HCT116 (cell line): ENCODE data around the gene ANKRD40CL. TPM values are rescaled to one million over a fixed set of nuclear protein-coding genes. Genes with fewer than 3 reads are reported as not detected.

Source experiments
- ATAC-seq: fragments of 200-7000 bp; cut with Tn5 transposase; 2 replicates; pipeline ENCODE4 v1.9.1; 2020; ENCODE audit warnings: mild to moderate bottlenecking, moderate library complexity
- BruUV-seq: library from RNA; stranded (reverse); fragments of 400-500 nt; replicated peaks from 2 replicates; lab custom pipeline; 2021; lab: Mats Ljungman, UMichigan
- CTCF ChIA-PET: fragments of 300-600 bp; sonication (Branson Sonifier 250); formaldehyde crosslinking; loops from one replicate; lab custom pipeline; 2021; ENCODE audit warnings: antibody characterized with exemption; lab: Charles Lee
- POLR2A ChIA-PET: fragments of 300-600, 350-600 bp; sonication (Branson Sonifier 250); formaldehyde crosslinking; loops from one replicate; lab custom pipeline; 2021; ENCODE audit warnings: antibody characterized with exemption; lab: Charles Lee
- RAD21 ChIA-PET, 2 experiments: fragments of 300-600 bp; sonication (Branson Sonifier 250); formaldehyde crosslinking; loops; one replicate each; lab custom pipeline; 2023; ENCODE audit warnings: low total read pairs in 2 of 2; ENCODE audit not compliant: uncharacterized antibody in 2 of 2, unreplicated experiment in 2 of 2, low non-redundant PET in 1 of 2; lab: Charles Lee
- DNase-seq: peaks from one replicate; pipeline ENCODE4 v3.0.0-alpha.2; 2010; ENCODE audit warnings: low read depth, low spot score
- H2AFZ ChIP-seq: fragments of 200-600 bp; shearing (Covaris generic), sonication (generic); 2 replicates; pipeline ENCODE4 v1.6.1; 2017; ENCODE audit warnings: low read depth, mixed run types, mixed read lengths, antibody characterized with exemption, low read length; ENCODE audit not compliant: poor library complexity, severe bottlenecking
- H3K27ac ChIP-seq: 2 replicates; pipeline ENCODE4 v1.5.1; 2012; ENCODE audit warnings: low read depth, low read length
- H3K27me3 ChIP-seq: fragments of 200-600 bp; sonication (generic); 2 replicates; pipeline ENCODE4 v1.6.1; 2016; ENCODE audit warnings: mixed run types, low read length, mixed read lengths; ENCODE audit not compliant: insufficient read depth
- H3K36me3 ChIP-seq, 2 experiments: fragments of 200-500 bp in 1 of 2; fragments of 200-600 bp in 1 of 2; sonication (Bioruptor generic) in 1 of 2; sonication (generic) in 1 of 2; 2 replicates each; pipeline versions ENCODE4 v1.5.1 to v1.6.1; 2014 to 2016; ENCODE audit warnings: low read length in 2 of 2, inconsistent platforms in 1 of 2, mixed read lengths in 1 of 2, mixed run types in 1 of 2; ENCODE audit not compliant: insufficient read depth in 2 of 2, control insufficient read depth in 1 of 2
- H3K4me1 ChIP-seq, 2 experiments: fragments of 200-600 bp in 1 of 2; sonication (generic) in 1 of 2; 2 replicates each; pipeline versions ENCODE4 v1.5.1 to v1.6.1; 2012 to 2017; ENCODE audit warnings: low read length in 2 of 2, inconsistent platforms in 1 of 2, mild to moderate bottlenecking in 1 of 2, mixed read lengths in 1 of 2, mixed run types in 1 of 2, moderate library complexity in 1 of 2; ENCODE audit not compliant: insufficient read depth in 2 of 2, control insufficient read depth in 1 of 2
- H3K4me2 ChIP-seq: fragments of 200-600 bp; sonication (generic); 2 replicates; pipeline ENCODE4 v1.6.1; 2017; ENCODE audit warnings: mixed run types, low read length, mixed read lengths
- H3K4me3 ChIP-seq, 2 experiments: fragments of 200-600 bp in 1 of 2; sonication (generic) in 1 of 2; replicated peaks in 1 of 2; 2 replicates each; pipeline ENCODE4 v1.5.1; 2011 to 2016; ENCODE audit warnings: low read length in 2 of 2, control low read depth in 1 of 2, low read depth in 1 of 2, mild to moderate bottlenecking in 1 of 2, mixed read lengths in 1 of 2, mixed run types in 1 of 2
- H3K79me2 ChIP-seq: fragments of 200-600 bp; sonication (generic); 2 replicates; pipeline ENCODE4 v1.6.1; 2017; ENCODE audit warnings: mild to moderate bottlenecking, mixed run types, low read length, moderate library complexity, mixed read lengths; ENCODE audit not compliant: insufficient read depth
- H3K9ac ChIP-seq: fragments of 200-600 bp; sonication (generic); 2 replicates; pipeline ENCODE4 v1.6.1; 2016; ENCODE audit warnings: low read length, mixed read lengths
- H3K9me2 ChIP-seq: fragments of 200-600 bp; sonication (generic), shearing (Covaris generic); 2 replicates; pipeline ENCODE4 v1.6.1; 2017; ENCODE audit warnings: mixed run types, mild to moderate bottlenecking, moderate library complexity; ENCODE audit not compliant: insufficient read depth
- H3K9me3 ChIP-seq, 2 experiments: fragments of 200-500 bp in 1 of 2; fragments of 200-600 bp in 1 of 2; sonication (Bioruptor generic) in 1 of 2; sonication (generic) in 1 of 2; 2 replicates each; pipeline ENCODE4 v1.6.1; 2014 to 2017; ENCODE audit warnings: low read length in 2 of 2, mixed read lengths in 2 of 2, inconsistent platforms in 1 of 2, low read depth in 1 of 2, mild to moderate bottlenecking in 1 of 2, mixed run types in 1 of 2, moderate library complexity in 1 of 2; ENCODE audit not compliant: control insufficient read depth in 1 of 2, insufficient read depth in 1 of 2
- H4K20me1 ChIP-seq: fragments of 200-600 bp; sonication (generic), shearing (Covaris generic); 2 replicates; pipeline ENCODE4 v1.6.1; 2017; ENCODE audit warnings: mixed run types, mild to moderate bottlenecking, moderate library complexity; ENCODE audit not compliant: insufficient read depth
- CEBPB ChIP-seq: IDR thresholded peaks from 2 replicates; pipeline ENCODE4 v1.6.1; 2012; ENCODE audit warnings: low read depth
- EGR1 ChIP-seq: IDR thresholded peaks from 2 replicates; pipeline ENCODE4 v1.6.1; 2012; ENCODE audit warnings: low read depth
- ELF1 ChIP-seq: IDR thresholded peaks from 2 replicates; pipeline ENCODE4 v1.6.1; 2012; ENCODE audit warnings: low read depth, borderline replicate concordance
- EZH2 ChIP-seq: fragments of 200-600 bp; sonication (generic); IDR thresholded peaks from 2 replicates; pipeline ENCODE4 v1.6.1; 2017; ENCODE audit warnings: antibody characterized with exemption, mixed run types
- EZH2phosphoT487 ChIP-seq: fragments of 200-600 bp; IDR thresholded peaks from 2 replicates; pipeline ENCODE4 v1.6.1; 2018; ENCODE audit warnings: antibody characterized with exemption, borderline replicate concordance
- FOSL1 ChIP-seq: IDR thresholded peaks from 2 replicates; pipeline ENCODE4 v1.6.1; 2012; ENCODE audit warnings: low read depth
- JUND ChIP-seq: IDR thresholded peaks from 2 replicates; pipeline ENCODE4 v1.6.1; 2012
- POLR2A ChIP-seq: IDR thresholded peaks from 2 replicates; pipeline ENCODE4 v1.7.0; 2011; ENCODE audit warnings: borderline replicate concordance; ENCODE audit not compliant: insufficient read depth, insufficient read length; ENCODE audit errors: extremely low read depth
- RAD21 ChIP-seq: IDR thresholded peaks from 2 replicates; pipeline ENCODE4 v1.6.1; 2012; ENCODE audit warnings: low read depth, mild to moderate bottlenecking
- SIN3A ChIP-seq: IDR thresholded peaks from 2 replicates; pipeline ENCODE4 v1.6.1; 2012; ENCODE audit warnings: low read depth
- SP1 ChIP-seq: IDR thresholded peaks from 2 replicates; pipeline ENCODE4 v1.6.1; 2012; ENCODE audit warnings: low read depth
- SRF ChIP-seq: IDR thresholded peaks from 2 replicates; pipeline ENCODE4 v1.6.1; 2012; ENCODE audit warnings: low read depth
- TCF7L2 ChIP-seq: IDR thresholded peaks from 2 replicates; pipeline ENCODE4 v1.7.0; 2011; ENCODE audit warnings: borderline replicate concordance, inconsistent platforms; ENCODE audit not compliant: insufficient read depth, insufficient read length; ENCODE audit errors: extremely low read depth
- YY1 ChIP-seq: IDR thresholded peaks from 2 replicates; pipeline ENCODE4 v1.6.1; 2011; ENCODE audit warnings: low read length, low read depth, moderate library complexity, mild to moderate bottlenecking; ENCODE audit not compliant: insufficient replicate concordance; ENCODE audit errors: extremely low read depth
- ZFX ChIP-seq: fragments of 450-650 bp; IDR thresholded peaks from 2 replicates; pipeline ENCODE4 v1.6.1; 2017
- ZNF274 ChIP-seq: fragments of 200-500 bp; sonication (Bioruptor generic); IDR thresholded peaks from 2 replicates; pipeline ENCODE4 v1.6.1; 2014; ENCODE audit warnings: mild to moderate bottlenecking, low read depth, low read length, inconsistent platforms
- intact Hi-C: fragments of 100-400 bp; cut with micrococcal nuclease; formaldehyde crosslinking; loops from 2 replicates; pipeline ENCODE4 v1.10.0; 2022
- total RNA-seq: library from RNA; stranded (reverse); gene quantifications from one replicate; pipeline ENCODE4 v1.2.1, GENCODE V29; 2021; ENCODE audit not compliant: unreplicated experiment
- TF ChIP-seq, protein P1 (sequence below): IDR thresholded peaks from 2 replicates; pipeline ENCODE4 v1.6.1; 2012; ENCODE audit warnings: low read depth
- TF ChIP-seq, protein P2 (sequence below): IDR thresholded peaks from 2 replicates; pipeline ENCODE4 v1.6.1; 2011; ENCODE audit warnings: mild to moderate bottlenecking, low read length, moderate library complexity; ENCODE audit not compliant: insufficient replicate concordance; ENCODE audit errors: extremely low read depth
- TF ChIP-seq, protein P3 (sequence below): IDR thresholded peaks from 2 replicates; pipeline ENCODE4 v1.6.1; 2012

ANKRD40CL gene
- total RNA-seq, 1 experiment from 2014 or later, result 0.57 TPM

DNA sequence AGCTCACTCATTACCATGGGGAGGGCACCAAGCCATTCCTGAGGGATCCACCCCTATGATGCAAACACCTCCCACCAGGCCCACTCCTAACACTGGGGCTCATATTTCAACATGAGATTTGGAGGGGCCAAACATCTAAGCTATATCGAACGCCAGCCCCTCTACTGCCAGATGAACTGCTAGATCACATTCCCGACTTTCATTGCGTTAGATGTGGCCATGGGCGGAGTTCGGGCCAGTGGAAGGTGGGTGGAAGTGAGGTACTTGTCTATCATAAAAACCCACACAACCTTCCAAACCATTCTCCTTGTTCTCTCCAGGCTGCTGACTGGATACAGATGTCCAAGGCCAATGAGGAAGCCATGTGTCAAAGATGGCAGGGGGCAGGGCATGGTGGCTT, 27.0 kb upstream of the ANKRD40CL start:
- H3K9me2 ChIP-seq, result no peaks in the 10 kb centered on the region
- POLR2A ChIA-PET, result no interaction called here
- no peak overlapping the region for H3K9ac ChIP-seq
- H3K4me3 ChIP-seq, result no peak overlapping the region
- H3K36me3 ChIP-seq, result no peaks in the 10 kb centered on the region
- CTCF ChIA-PET, result interaction anchor here (0.7 to 0.8 kb wide), 2 partner anchors 12 to 159 kb away, joined by 3 to 4 read pairs; no protein-coding TSS in a partner anchor
- H3K79me2 ChIP-seq, result no peaks in the 10 kb centered on the region
- H2AFZ ChIP-seq, result no peak overlapping the region
- H4K20me1 ChIP-seq, result no peaks in the 10 kb centered on the region
- TF ChIP-seq RAD21 (no peak), CEBPB (no peak), SP1 (no peak), JUND (no peak), POLR2A (no peak), EZH2phosphoT487 (no peak), EZH2 (no peak), YY1 (no peak), EGR1 (no peak), ZFX (no peak), SRF (no peak), SIN3A (no peak), TCF7L2 (no peak), ZNF274 (no peak), ELF1 (no peak), FOSL1 (no peak)
- TF ChIP-seq, protein P1, sequence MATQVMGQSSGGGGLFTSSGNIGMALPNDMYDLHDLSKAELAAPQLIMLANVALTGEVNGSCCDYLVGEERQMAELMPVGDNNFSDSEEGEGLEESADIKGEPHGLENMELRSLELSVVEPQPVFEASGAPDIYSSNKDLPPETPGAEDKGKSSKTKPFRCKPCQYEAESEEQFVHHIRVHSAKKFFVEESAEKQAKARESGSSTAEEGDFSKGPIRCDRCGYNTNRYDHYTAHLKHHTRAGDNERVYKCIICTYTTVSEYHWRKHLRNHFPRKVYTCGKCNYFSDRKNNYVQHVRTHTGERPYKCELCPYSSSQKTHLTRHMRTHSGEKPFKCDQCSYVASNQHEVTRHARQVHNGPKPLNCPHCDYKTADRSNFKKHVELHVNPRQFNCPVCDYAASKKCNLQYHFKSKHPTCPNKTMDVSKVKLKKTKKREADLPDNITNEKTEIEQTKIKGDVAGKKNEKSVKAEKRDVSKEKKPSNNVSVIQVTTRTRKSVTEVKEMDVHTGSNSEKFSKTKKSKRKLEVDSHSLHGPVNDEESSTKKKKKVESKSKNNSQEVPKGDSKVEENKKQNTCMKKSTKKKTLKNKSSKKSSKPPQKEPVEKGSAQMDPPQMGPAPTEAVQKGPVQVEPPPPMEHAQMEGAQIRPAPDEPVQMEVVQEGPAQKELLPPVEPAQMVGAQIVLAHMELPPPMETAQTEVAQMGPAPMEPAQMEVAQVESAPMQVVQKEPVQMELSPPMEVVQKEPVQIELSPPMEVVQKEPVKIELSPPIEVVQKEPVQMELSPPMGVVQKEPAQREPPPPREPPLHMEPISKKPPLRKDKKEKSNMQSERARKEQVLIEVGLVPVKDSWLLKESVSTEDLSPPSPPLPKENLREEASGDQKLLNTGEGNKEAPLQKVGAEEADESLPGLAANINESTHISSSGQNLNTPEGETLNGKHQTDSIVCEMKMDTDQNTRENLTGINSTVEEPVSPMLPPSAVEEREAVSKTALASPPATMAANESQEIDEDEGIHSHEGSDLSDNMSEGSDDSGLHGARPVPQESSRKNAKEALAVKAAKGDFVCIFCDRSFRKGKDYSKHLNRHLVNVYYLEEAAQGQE, result no peak
- TF ChIP-seq, protein P2, sequence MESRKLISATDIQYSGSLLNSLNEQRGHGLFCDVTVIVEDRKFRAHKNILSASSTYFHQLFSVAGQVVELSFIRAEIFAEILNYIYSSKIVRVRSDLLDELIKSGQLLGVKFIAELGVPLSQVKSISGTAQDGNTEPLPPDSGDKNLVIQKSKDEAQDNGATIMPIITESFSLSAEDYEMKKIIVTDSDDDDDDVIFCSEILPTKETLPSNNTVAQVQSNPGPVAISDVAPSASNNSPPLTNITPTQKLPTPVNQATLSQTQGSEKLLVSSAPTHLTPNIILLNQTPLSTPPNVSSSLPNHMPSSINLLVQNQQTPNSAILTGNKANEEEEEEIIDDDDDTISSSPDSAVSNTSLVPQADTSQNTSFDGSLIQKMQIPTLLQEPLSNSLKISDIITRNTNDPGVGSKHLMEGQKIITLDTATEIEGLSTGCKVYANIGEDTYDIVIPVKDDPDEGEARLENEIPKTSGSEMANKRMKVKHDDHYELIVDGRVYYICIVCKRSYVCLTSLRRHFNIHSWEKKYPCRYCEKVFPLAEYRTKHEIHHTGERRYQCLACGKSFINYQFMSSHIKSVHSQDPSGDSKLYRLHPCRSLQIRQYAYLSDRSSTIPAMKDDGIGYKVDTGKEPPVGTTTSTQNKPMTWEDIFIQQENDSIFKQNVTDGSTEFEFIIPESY, result no peak
- TF ChIP-seq, protein P3, sequence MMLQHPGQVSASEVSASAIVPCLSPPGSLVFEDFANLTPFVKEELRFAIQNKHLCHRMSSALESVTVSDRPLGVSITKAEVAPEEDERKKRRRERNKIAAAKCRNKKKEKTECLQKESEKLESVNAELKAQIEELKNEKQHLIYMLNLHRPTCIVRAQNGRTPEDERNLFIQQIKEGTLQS, result no peak
- TF ChIP-seq, all 23 proteins: peak for 0
- Histone ChIP-seq H3K9me3 (no peaks in the 10 kb centered on the region), H3K27ac (no peak overlapping the region), H3K4me1 (no peaks in the 10 kb centered on the region), H3K27me3 (no peaks in the 10 kb centered on the region), H3K4me2 (no peak overlapping the region)
- no TSS peak for BruUV-seq
- intact Hi-C loops, result no loop called here
- ATAC-seq, result no peak
- RAD21 ChIA-PET, result no interaction called here
- no peak for DNase-seq
